GM21529 (cell line): ENCODE results near the gene TTC28.

Experiments used
- ATAC-seq: cut with Tn5 transposase; IDR thresholded peaks from one replicate; pipeline ENCODE4 v1.9.1; 2021; ENCODE audit not compliant: unreplicated experiment

TTC28 gene

GRCh38 chr22:28014211-28015045 is 665.2 kb downstream of the TTC28 start:
- no peak for ATAC-seq

- ATAC-seq: no peak
Measured at GRCh38 chr22:28013611-28014010, 666.0 kb downstream of the TTC28 start.

DNA sequence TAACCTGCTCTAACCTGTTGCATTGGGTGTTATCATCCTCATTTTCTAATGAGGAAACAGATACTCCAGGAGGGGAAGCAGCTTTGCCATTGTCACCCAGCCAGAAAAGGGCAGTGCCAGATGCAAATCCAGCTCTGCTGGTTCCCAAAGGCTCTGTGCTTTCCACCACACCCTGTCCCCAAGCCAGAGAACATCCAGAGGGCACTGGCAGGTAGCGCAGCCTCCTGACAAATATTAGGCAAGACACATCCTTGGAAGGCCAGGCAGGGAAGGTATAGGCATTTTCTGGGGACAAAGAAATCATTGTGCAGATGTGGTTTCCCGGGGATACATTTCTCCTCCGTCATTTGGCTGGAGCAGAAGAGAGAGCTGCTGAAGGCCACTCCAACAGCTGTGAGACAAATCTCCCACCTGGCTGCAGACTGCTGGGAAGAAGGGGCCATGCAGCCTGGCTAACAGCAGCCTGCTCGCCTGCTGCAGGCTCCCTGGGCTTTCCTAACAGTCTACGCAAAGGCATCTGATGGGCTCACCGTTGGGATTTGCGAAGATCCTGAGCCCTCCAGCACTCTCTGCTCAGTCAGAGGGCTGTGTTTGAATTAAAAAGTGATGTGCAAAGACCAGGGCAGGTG is 666.7 kb downstream of the TTC28 start:
- ATAC-seq: no peak

DNA sequence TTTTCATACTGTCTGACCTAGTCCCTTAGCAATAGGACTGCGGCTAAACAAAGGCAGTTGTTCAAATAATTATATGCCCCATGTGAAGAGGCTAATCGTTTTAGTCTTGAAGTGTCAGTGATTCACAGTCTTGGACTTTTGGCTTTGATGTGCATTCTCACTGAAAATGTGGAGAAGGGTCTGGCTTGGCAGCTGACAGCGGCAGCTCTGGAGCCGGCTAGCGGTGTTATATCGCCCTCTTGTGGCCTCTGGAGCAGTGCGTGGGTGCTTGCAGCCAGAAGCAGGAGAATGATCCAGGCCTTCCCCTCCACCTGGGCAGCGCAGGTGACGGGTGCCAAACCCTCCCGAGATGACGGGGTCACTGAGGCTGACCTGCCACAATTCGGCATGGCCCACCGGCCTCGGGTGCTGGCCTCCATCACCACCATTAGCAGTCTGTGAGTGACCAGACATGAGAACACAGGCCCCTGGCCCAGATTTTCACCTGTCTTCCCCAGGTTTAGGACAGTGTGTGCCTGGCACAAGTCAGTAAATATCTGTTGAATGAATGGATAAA is 670.3 kb downstream of the TTC28 start:
- ATAC-seq: no peak

- ATAC-seq: no peak
Measured at GRCh38 chr22:28008649-28009048, 671.0 kb downstream of the TTC28 start.

GRCh38 chr22:28008056-28008455 is 671.6 kb downstream of the TTC28 start:
- ATAC-seq: no peak

- no peak for ATAC-seq
Measured at GRCh38 chr22:28006271-28006670, 673.4 kb downstream of the TTC28 start.

DNA sequence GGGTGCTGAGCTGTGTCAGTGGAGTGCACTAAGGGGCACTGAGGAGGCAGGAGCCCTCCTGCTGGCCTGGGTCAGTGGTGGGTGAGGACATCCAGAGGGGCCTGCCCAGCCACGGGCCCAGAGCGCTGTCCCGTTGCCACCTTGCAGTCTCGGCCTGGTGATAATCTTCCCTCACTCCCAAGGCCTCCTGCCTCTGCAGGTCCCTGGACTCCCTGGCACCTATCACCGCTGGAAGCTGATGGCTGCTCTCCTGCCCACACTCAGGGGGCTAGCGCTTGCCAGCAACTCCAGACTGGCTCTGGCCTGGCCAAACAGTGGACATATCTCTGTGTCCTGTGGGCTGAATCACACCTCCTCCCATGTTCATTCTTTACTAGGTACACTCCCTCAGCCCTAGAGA is 674.1 kb downstream of the TTC28 start:
- no peak for ATAC-seq

GRCh38 chr22:28004021-28004420 is 675.6 kb downstream of the TTC28 start:
- ATAC-seq: no peak

DNA sequence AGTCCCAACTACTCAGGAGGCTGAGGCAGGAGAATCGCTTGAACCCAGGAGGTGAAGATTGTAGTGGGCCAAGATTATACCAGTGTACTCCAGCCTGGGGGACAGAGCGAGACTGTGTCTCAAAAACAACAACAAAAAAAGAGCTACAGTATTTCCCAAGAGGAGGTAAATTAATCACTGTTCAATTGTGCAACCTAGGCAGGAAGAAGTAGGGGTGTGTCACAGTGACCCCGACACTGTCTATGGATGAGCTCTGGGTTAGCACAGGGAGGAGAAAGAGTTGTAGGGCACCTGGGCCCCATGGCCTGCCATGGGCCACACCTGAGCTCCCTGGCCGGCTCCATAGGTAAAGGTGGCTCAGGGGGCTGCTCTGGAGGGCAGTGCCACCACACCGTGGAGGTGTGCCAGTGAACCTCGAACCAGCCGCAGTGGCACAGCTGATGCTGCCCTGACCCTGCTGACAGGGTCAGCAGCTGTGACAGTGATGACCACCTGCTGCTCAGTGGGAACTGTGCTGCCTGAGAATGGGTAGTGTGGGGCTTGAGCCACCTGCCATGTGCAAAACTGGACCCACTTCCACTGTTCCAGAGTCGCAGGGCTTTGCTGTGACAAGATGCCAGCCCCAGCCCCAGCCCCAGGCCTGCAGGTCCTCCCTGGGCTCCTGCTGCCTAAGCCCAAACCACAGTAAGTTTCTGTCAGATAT is 676.6 kb downstream of the TTC28 start:
- no peak for ATAC-seq

DNA sequence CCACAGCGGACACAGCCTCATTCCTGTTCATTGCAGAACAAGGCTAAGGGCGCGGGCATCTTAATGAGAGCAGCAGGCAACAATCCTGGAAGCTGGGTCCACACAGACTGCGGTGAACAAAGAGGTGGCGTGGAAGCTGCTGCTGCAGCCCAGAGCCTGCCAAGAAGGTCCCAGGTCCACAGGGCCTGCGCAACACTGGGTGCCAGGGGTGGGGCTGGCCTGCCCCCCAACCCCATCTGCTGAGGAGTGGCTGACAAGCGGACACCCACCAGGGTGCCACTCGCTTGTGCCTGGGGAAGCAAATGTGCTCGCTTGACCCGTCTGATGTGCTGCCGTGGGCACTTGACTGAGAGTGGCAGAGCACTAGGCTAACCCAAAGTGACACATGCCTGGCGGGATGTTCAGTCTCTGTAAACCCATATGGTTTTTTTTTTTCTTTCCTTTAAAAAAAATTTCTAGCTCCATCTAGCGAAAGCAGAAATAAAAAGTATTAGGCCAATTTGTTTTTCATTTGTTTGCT is 677.4 kb downstream of the TTC28 start:
- ATAC-seq: no peak

DNA sequence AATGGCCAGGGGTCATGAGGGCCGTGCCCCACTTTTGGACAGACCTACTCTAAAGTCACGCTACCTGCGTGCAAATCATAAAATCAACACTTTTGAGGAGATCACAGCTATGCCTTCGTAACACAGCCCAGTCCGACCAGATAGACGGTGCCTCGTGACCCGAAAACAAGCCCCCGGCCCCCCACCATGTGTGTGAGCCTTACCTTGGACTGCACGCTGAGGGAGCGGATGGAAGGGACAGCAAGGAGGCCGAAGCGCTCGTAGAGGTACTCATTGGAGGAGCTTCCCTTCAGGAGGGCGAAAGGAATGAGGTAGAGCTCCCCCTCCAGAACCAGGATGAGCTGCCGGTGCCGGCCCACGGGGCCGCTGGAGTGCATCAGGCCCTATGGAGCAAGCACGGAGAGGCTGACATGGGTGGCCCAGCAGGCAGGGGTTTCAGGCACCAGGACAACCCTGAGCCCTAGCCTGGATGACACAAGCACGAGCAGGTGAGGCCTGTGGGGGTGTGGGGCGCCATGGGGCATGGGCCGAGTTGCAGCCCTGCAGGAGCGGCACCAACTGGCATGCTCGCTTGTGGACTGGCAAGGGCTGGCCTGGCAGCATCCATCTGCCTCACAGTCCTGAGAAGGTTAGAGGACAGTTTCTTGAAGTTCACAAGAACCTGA is 678.3 kb downstream of the TTC28 start:
- ATAC-seq: no peak

DNA sequence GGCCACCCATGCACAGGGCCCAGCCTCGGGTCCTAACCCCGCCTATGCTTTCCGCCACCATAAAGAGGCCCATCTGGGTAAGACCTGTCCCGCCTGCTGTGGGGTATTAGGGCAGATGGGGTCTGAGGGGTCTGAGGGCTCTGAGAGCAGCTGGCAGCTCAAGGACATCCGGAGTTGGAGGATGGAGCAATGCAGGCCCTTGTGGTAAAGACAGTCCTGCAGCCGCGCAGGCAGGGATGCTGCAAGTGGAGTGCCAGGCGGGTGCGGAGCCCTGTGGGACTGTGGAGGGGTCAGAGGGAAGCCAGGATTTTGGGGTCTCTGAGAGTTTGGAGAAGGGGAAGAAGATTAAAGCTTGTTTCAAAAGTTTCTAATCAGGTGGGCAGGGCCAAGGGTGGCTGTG is 679.3 kb downstream of the TTC28 start:
- ATAC-seq: no peak

GRCh38 chr22:27999876-28000275 is 679.8 kb downstream of the TTC28 start:
- no peak for ATAC-seq

GRCh38 chr22:27998511-27999410 is 680.9 kb downstream of the TTC28 start:
- ATAC-seq: no peak

DNA sequence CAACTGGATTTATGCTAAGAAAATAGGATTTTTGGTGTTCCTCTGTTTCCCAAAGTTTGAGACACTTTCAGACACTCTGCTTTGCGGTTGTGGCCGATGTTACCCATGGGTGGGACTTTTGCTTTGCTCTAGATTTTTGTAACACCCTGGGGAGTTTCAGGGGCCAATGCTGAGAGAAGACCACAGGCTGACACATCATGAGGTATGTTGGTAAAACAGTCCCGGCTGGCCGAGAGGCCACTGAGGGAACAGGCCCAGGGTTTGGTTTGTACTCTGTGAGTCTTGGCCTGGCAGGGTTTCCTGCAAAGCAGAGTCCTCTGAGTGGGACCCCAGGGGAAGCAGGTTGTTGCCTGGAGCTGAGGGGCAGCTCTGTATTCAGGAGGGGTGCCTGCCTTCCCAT is 682.1 kb downstream of the TTC28 start:
- no peak for ATAC-seq

DNA sequence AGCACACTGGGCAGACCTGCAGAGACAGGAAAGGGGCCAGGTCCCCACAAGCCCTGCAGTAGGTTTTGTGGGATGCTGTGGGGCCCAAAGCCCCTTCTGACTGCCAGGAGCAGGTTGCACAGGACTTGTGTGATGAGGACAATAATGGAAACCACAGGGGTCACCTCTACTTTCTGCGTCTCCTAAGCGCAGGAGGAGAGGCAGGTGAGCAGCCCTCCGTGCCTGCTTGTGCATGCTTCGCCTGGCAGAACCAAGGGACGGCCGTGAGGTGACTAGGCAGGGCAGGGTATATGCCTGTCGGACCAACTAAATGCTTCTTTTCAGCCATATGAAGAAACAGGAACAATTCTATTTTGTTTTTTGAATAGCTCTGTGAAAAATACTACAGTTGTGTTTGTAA is 682.7 kb downstream of the TTC28 start:
- ATAC-seq: no peak

DNA sequence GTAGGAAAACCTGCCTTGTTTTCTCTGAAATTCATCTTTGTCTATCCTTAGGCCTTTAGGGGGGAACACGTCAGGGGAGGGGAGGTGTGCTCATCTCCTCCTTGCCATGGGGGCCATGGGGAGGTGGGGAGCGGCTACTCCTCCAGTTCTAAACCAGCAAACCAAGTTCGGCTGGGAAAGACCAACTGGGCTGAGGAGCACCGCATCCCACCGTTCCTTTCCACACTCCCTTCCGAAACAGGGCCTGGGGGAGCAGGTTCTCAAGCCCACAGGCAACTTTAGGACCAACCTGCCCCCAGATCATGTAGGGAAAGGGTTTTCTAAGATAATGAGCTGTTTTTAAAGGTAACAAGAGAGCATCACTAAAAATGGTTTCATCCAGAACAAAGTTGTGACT is 683.1 kb downstream of the TTC28 start:
- no peak for ATAC-seq

- no peak for ATAC-seq
Measured at GRCh38 chr22:27995801-27996528, 683.7 kb downstream of the TTC28 start.
